CD4-positive, alpha-beta T cell treated with Interleukin-6 at 100 ng/mL for 8 hours (primary cell): ENCODE data around the gene TNS1.

Source experiments
- DNase-seq: peaks from one replicate; pipeline ENCODE4 v3.0.0-alpha.2; 2020; ENCODE audit warnings: mixed read lengths, low spot score

Gene TNS1

DNA sequence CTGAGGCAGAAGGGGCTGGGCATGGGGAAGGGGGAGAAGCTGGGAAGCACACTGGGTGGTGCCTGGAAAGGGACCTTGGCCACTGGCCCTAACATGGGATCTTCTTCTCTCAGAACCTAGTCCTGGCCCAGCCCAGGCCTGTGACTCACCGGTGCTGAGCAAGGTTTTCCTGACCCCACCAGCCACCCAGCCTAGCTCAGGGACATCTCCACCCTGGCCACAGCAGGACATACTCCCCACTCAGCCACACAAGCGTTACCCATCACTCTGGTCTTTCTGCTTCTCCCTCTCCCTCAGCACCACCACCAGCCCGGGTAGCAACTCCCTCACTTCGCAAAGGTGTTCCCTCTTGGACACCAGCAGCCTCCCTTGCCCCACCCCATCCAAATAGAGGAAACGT lies 22.8 kb downstream of the TNS1 start:
- DNase-seq = no peak

- DNase-seq = no peak
Measured at GRCh38 chr2:217979151-217979811, 23.5 kb downstream of the TNS1 start.

GRCh38 chr2:217978536-217979150 lies 24.2 kb downstream of the TNS1 start:
- DNase-seq = no peak

- no peak for DNase-seq
Measured at GRCh38 chr2:217977840-217978535, 24.8 kb downstream of the TNS1 start.

GRCh38 chr2:217976301-217976700 lies 26.5 kb downstream of the TNS1 start:
- no peak for DNase-seq

DNA sequence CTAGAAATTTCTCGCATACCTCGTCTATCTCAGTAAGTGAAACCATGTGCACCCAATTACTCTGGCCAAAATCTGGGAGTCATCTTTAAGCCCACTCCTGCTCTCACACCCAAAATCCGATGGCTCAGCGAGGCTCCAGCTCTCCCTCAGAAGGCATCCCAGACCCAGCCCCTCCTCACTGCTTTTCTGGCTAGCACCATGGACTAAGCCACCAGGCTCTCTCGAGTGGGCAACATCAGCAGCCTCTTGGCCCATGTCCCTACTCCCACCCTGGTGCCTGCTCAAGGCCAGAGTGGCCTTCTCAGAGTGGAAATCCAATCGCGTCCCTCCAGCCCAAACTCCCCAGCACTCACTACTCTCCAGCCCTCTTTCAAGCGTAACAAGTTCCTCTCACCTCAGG lies 27.2 kb downstream of the TNS1 start:
- DNase-seq = no peak

GRCh38 chr2:217974389-217975005 lies 28.3 kb downstream of the TNS1 start:
- no peak for DNase-seq

DNA sequence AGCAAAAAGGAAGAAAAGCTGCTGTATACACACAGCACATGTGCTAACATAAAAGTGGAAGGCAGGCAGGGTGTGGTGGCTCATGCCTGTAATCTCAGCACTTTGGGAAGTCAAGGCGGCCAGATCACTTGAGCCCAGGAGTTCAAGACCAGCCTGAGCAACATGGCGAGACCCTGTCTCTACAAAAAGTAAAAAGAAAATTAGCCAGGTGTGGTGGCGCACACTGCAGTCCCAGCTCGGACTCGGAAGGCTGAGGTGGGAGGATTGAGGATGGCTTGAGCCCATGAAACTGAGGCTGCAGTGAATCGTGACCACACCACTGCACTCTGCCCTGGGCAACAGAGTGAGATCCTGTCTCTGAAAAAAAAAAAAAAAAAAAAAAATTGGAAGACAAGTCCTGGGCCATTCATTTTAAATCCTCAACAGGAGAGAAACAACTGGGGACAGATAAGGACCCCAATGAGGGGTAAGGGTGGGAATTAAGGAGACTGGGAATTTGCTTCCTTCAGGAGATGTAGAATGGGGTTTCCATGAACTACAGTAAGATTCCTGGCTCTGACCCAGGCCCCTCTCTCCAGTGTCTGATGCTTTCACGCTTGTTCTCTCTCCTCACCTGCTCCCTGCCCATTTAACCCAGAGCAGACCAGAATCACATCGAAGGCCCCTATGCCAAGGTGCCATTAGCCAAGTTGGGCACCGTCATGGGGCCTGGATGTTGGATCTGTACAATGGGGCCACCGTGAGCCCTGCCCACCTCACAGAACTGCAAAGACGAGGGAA lies 29.6 kb downstream of the TNS1 start:
- DNase-seq = no peak

DNA sequence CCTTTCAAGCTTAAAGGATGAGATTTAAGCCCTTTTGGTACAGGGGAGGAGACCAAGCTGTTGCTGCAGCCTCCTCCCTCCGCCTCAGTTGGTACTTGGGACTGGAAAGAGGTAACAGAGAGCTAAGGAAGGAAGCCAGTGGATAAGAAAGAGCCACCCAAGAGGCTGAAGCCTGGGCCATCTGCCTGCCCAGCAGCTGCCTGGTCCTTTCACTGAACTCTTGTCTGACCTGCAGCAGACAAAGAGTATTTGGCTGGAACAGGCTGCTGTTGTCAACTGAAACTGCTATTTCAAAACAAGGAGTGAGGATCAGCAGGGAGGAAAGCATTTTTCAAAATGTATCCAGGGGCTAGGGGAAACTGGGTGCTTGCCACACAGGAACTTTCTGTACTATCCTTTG lies 30.3 kb downstream of the TNS1 start:
- DNase-seq = no peak

DNA sequence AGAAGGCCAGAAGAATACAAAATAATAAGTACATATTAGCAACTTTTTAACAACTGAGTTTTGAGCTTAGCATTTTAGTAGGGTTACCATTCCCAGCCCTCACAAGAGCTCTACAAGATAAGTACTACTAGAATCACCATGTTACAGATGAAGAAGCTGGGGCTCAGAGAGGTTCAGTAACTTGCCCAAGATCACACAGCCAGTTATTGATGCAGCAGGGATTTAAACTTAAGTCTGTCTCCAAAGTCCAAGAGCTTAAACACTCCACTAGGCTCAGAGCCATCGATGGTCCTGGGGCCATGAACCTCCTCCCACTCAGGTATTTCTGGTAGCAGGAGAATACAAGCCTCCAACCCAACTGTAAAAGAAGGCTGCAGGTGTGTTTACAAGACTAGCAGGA lies 30.8 kb downstream of the TNS1 start:
- DNase-seq = no peak

- DNase-seq = no peak
Measured at GRCh38 chr2:217971166-217971565, 31.6 kb downstream of the TNS1 start.

- no peak for DNase-seq
Measured at GRCh38 chr2:217970206-217970605, 32.6 kb downstream of the TNS1 start.

DNA sequence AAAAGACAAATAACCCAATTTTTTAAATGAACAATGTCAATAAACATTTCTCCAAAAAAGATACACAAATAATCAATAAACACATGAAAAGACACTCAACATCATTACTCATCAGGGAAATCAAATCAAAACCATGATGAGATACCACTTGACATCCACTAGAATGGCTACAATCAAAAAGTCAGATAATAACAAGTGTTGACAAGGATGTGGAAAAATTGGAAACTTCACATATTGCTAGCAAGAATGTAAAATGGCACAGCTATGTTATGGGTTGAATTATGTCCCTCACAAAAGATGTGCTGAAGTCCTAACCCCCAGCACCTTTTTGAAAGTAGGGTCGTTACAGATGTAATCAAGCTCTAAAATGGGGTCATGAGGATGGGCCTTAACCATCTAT lies 33.2 kb downstream of the TNS1 start:
- no peak for DNase-seq

DNA sequence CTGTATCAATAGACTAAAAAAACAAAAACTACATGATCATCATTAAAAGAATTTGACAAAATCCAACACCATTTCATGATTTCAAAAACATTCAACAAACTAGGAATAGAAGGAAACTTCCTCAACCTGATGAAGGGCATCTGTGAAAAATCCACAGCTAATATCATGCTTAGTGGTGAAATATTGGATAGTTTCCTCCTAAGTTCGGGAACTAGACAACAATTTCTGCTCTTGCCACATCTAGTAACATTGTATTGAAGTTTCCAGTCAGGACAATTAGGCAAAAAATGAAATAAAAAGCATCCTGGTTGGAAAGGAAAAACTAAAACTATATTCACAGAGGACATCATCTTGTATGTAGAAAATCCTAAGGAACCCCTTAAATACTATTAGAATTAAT lies 34.8 kb downstream of the TNS1 start:
- DNase-seq = no peak

GRCh38 chr2:217966423-217967070 lies 36.2 kb downstream of the TNS1 start:
- DNase-seq = no peak

- no peak for DNase-seq
Measured at GRCh38 chr2:217964275-217965161, 38.3 kb downstream of the TNS1 start.

DNA sequence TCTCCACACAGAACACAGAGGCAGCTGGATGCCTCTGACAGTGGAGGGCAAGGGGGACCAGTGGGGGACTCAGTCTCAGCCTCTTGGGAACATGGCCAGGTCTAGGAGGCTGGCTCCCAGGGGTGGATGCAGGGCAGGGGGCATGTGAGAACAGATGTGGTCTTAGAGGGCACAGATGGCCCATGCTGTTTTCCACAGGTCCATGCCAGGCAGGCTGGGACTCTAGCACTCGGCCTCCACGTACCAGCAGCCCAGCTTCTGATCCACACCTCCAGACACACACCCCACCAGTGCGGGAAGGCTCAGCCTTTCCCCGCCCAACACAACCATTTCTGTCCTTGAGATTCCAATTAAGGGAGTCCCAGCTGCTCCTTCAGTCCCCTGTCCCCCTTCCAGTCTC lies 42.4 kb downstream of the TNS1 start:
- no peak for DNase-seq

- no peak for DNase-seq
Measured at GRCh38 chr2:217959723-217960122, 43.1 kb downstream of the TNS1 start.

DNA sequence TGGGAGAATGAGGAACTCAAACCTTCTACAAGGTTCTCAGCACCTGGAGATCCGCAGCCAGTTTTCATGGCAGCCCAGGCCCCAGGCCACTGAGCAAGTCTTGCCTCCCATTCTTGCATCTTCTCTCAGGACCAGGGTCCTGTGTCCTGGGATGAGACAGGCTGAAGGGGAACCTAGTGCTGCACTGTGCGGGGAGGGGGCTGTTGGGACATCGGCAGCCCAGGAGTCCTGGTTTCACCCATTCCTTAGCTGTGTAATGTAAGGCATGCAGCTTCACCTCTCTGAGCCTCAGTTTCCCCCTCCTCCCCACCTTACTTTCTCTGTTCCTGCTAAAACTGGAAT lies 43.9 kb downstream of the TNS1 start:
- no peak for DNase-seq

DNA sequence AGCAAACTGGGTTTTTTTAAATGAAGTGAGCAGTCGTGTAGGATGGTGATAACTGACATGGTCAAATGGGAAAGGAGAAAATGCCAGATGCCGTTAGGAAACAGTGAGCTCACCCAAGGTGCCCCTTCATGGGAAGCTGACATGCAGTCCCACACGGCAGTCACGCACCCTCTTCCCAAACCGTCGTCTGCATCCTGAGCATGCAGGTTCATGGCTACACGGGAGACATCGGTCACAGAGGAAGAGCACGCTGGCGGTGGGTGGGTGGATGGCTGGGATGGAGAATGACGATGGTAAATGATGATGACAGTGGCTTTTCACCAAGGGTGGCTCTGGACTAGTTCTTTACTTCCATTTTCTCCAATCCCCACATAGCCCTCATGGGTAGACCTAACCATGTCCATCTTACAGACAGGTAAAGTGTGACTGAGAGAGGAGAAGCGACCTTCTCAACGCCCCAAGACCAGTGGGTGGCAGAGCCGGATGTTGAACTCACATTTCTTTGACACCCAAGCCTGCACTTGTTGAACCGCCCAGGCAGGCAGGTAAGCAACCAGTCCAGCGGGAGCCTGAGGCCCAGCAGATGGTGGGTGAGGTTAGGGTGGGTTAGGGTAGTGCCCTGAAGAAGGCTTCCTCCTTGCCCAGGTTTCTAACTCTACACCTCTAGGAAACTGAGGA lies 44.5 kb downstream of the TNS1 start:
- no peak for DNase-seq
